ENCODE data around the gene MRPS24.

Gene MRPS24

GRCh38 chr7:43876976-43877745 lies 7.8 kb upstream of the MRPS24 start:
- no peak for DNase-seq

GRCh38 chr7:43876241-43876640 lies 6.9 kb upstream of the MRPS24 start:
- no peak for DNase-seq

- no peak for DNase-seq
Measured at GRCh38 chr7:43873300-43873699, 4.0 kb upstream of the MRPS24 start.

- no peak for DNase-seq
Measured at GRCh38 chr7:43872406-43873110, 3.2 kb upstream of the MRPS24 start.

GRCh38 chr7:43871064-43871463 lies 1.7 kb upstream of the MRPS24 start:
- DNase-seq: no peak

- no peak for DNase-seq
Measured at GRCh38 chr7:43870316-43870715, 999 bp upstream of the MRPS24 start.

- no peak for DNase-seq
Measured at GRCh38 chr7:43869867-43870240, 537 bp upstream of the MRPS24 start.

GRCh38 chr7:43868681-43869005 lies 674 bp downstream of the MRPS24 start:
- no peak for DNase-seq

GRCh38 chr7:43868181-43868580 lies 1.1 kb downstream of the MRPS24 start:
- no peak for DNase-seq

GRCh38 chr7:43865277-43865676 lies 4.0 kb downstream of the MRPS24 start:
- DNase-seq: no peak

- no peak for DNase-seq
Measured at GRCh38 chr7:43864126-43864525, 5.2 kb downstream of the MRPS24 start.

GRCh38 chr7:43856996-43857395 lies 12.3 kb downstream of the MRPS24 start:
- DNase-seq: no peak

GRCh38 chr7:43856316-43856715 lies 13.0 kb downstream of the MRPS24 start:
- DNase-seq: no peak

GRCh38 chr7:43855176-43855575 lies 14.1 kb downstream of the MRPS24 start:
- no peak for DNase-seq

- no peak for DNase-seq
Measured at GRCh38 chr7:43851805-43852204, 17.5 kb downstream of the MRPS24 start.

GRCh38 chr7:43850348-43851116 lies 18.8 kb downstream of the MRPS24 start:
- DNase-seq: no peak

- DNase-seq: no peak
Measured at GRCh38 chr7:43849047-43849446, 20.3 kb downstream of the MRPS24 start.

- DNase-seq: no peak
Measured at GRCh38 chr7:43847496-43847895, 21.8 kb downstream of the MRPS24 start.

- DNase-seq: no peak
Measured at GRCh38 chr7:43844662-43845061, 24.7 kb downstream of the MRPS24 start.

GRCh38 chr7:43844257-43844656 lies 25.1 kb downstream of the MRPS24 start:
- DNase-seq: no peak

- no peak for DNase-seq
Measured at GRCh38 chr7:43843296-43843695, 26.0 kb downstream of the MRPS24 start.

- DNase-seq: no peak
Measured at GRCh38 chr7:43838201-43838658, 31.1 kb downstream of the MRPS24 start.

- DNase-seq: no peak
Measured at GRCh38 chr7:43834463-43835251, 34.7 kb downstream of the MRPS24 start.
